ENCODE measurements around the gene CLMP. TPM values are rescaled to one million over a fixed set of nuclear protein-coding genes. Genes with fewer than 3 reads are reported as not detected.

CLMP gene
- total and polyA plus RNA-seq, 2 donors (not counting 3 experiments of a cell fraction or from before 2014, with no cell fraction given) = 0.03 to 0.18 TPM

DNA sequence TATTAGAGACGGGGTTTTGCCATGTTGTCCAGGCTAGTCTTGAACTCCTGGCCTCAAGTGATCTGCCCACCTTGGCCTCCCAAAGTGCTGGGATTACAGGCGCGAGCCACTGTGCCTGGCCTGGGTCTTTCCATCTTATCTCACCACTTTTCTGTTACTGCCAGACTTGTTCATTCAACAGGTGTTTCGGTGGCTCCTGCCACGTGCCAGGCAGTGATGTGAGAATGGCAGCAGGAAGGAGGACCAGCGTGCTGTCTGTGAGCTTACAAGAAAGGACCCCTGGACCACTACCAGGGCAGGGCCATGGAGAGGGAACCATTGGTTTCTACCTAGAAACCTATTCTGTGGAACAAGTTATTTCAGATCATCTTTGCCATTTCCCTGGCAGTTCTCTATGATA, 44.2 kb downstream of the CLMP start:
- no peaks in the 10 kb centered on the region for H3K9me3 ChIP-seq (replicated peaks; ENCODE audit: control insufficient read depth, insufficient read depth, low read length)
- no TSS peak for BruUV-seq (replicated peaks)
- dilution Hi-C loops (cut with MboI; ENCODE audit: extremely low pct_ligation_motif_present, low sequenced_read_pairs) (no loop called here), intact Hi-C loops (cut with micrococcal nuclease) (no loop called here)
- H2AFZ ChIP-seq (ENCODE audit: low read depth, low read length) = no peak overlapping the region
- H3K9me1 ChIP-seq (replicated peaks; ENCODE audit: control insufficient read depth, extremely low read depth, insufficient read depth, low read length) = no peaks in the 10 kb centered on the region
- H3K4me2 ChIP-seq (ENCODE audit: insufficient read depth, low read length) = no peak overlapping the region
- H3K4me1 ChIP-seq (ENCODE audit: control insufficient read depth, extremely low read depth, insufficient read depth, low read length) = no peaks in the 10 kb centered on the region
- ChIA-PET POLR2A (interaction anchor here (0.7 kb wide), 1 partner anchor 15 kb away, joined by 3 read pairs; no protein-coding TSS in a partner anchor), CTCF (no interaction called here)
- TF ChIP-seq FOS (IDR thresholded peaks at IDR 0.05; ENCODE audit: borderline replicate concordance, insufficient read depth, low read length) (no peak), GATA2 (IDR thresholded peaks at IDR 0.05; ENCODE audit: insufficient read depth, insufficient read length, low read depth, low read length) (no peak), EZH2 (IDR thresholded peaks at IDR 0.05; ENCODE audit: borderline replicate concordance, low read depth, low read length, severe bottlenecking) (no peak), MYC (IDR thresholded peaks at IDR 0.05; ENCODE audit: low read depth, low read length) (no peak), POLR2A (IDR thresholded peaks at IDR 0.05; ENCODE audit: low read depth, low read length) (no peak), JUN (IDR thresholded peaks at IDR 0.05; ENCODE audit: borderline replicate concordance, insufficient read depth, insufficient read length, low read depth) (no peak), POLR2AphosphoS5 (IDR thresholded peaks at IDR 0.05; ENCODE audit: insufficient read depth, low read depth, low read length) (no peak)
- TF ChIP-seq, protein P1, sequence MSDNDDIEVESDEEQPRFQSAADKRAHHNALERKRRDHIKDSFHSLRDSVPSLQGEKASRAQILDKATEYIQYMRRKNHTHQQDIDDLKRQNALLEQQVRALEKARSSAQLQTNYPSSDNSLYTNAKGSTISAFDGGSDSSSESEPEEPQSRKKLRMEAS (IDR thresholded peaks at IDR 0.05; ENCODE audit: insufficient read depth, insufficient read length) = no peak
- TF ChIP-seq, protein P2, sequence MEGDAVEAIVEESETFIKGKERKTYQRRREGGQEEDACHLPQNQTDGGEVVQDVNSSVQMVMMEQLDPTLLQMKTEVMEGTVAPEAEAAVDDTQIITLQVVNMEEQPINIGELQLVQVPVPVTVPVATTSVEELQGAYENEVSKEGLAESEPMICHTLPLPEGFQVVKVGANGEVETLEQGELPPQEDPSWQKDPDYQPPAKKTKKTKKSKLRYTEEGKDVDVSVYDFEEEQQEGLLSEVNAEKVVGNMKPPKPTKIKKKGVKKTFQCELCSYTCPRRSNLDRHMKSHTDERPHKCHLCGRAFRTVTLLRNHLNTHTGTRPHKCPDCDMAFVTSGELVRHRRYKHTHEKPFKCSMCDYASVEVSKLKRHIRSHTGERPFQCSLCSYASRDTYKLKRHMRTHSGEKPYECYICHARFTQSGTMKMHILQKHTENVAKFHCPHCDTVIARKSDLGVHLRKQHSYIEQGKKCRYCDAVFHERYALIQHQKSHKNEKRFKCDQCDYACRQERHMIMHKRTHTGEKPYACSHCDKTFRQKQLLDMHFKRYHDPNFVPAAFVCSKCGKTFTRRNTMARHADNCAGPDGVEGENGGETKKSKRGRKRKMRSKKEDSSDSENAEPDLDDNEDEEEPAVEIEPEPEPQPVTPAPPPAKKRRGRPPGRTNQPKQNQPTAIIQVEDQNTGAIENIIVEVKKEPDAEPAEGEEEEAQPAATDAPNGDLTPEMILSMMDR (IDR thresholded peaks at IDR 0.05; ENCODE audit: extremely low read depth in 1 of 2, insufficient read depth in 1 of 2, low read depth in 1 of 2, low read length in 2 of 2) = no peak
- H3K27me3 ChIP-seq (ENCODE audit: control insufficient read depth in 2 of 2, insufficient read depth in 2 of 2, low read length in 2 of 2) = no peaks in the 10 kb centered on the region
- FAIRE-seq (no peak), DNase-seq (ENCODE audit: low read depth, low spot score) (no peak)
- H3K9ac ChIP-seq (replicated peaks; ENCODE audit: extremely low read depth, insufficient read depth, low read length) = no peak overlapping the region
- no peaks in the 10 kb centered on the region for H4K20me1 ChIP-seq (replicated peaks; ENCODE audit: control insufficient read depth, extremely low read depth, insufficient read depth, low read length)
- no peak overlapping the region for H3K4me3 ChIP-seq (replicated peaks in 1 of 3; ENCODE audit: insufficient read depth in 1 of 3, low read depth in 1 of 3, low read length in 3 of 3)
- H3K79me2 ChIP-seq (ENCODE audit: control insufficient read depth, insufficient read depth, low read length) = no peaks in the 10 kb centered on the region
- no peak overlapping the region for H3K27ac ChIP-seq (ENCODE audit: insufficient read depth, low read depth, low read length)
- H3K36me3 ChIP-seq (ENCODE audit: control insufficient read depth in 2 of 2, extremely low read depth in 1 of 2, insufficient read depth in 2 of 2, low read length in 2 of 2) = no peaks in the 10 kb centered on the region
